Thyroid gland (tissue), 4 donors: ENCODE data around the gene EIF4H. TPM values are rescaled to one million over a fixed set of nuclear protein-coding genes. Genes with fewer than 3 reads are reported as not detected.
"Not testable (repeated sequence)": the region's sequence is repeated elsewhere in the genome, so short reads cannot be mapped to it uniquely, and the experiment has no call there.

Experiments
- DNase-seq, 2 donors: peaks; one replicate each; pipeline ENCODE4 v3.0.0-alpha.2; 2019
- H3K27ac ChIP-seq, 3 donors: fragments of 200-600 bp; sonication (generic); 1 replicate in 2 of 3; 2 replicates in 1 of 3; pipeline ENCODE4 v1.5.1; 2016 to 2019; ENCODE audit warnings: mild to moderate bottlenecking in 1 of 3, moderate library complexity in 1 of 3
- H3K27me3 ChIP-seq: fragments of 200-600 bp; sonication (generic); one replicate; pipeline ENCODE4 v1.5.1; 2019
- H3K36me3 ChIP-seq, 2 donors: fragments of 200-600 bp; sonication (generic); one replicate each; pipeline ENCODE4 v1.5.1; 2016 to 2019
- H3K4me1 ChIP-seq, 2 donors: fragments of 200-600 bp; sonication (generic); one replicate each; pipeline ENCODE4 v1.5.1; 2017 to 2019
- H3K4me3 ChIP-seq, 3 donors: fragments of 200-600 bp; sonication (generic); replicated peaks in 1 of 3; 1 replicate in 2 of 3; 2 replicates in 1 of 3; pipeline ENCODE4 v1.5.1; 2016; ENCODE audit warnings: mild to moderate bottlenecking in 1 of 3
- H3K9me3 ChIP-seq: fragments of 200-600 bp; sonication (generic); one replicate; pipeline ENCODE4 v1.5.1; 2017
- POLR2A ChIP-seq, 2 donors: fragments of 450-650 bp; IDR thresholded peaks; one replicate each; pipeline ENCODE4 v1.6.1; 2017; ENCODE audit warnings: antibody characterized with exemption in 2 of 2, mild to moderate bottlenecking in 2 of 2, moderate library complexity in 1 of 2
- WGBS, 2 donors: methylation state at CpG; one replicate each; pipeline ENCODE4 v1.1.5; 2017; 5-methylcytosine and 5-hydroxymethylcytosine counted together
- intact Hi-C: fragments of 100-400 bp; cut with DNase I; formaldehyde crosslinking; loops from one replicate; pipeline ENCODE4 v1.15.1; 2023
- total RNA-seq, 4 donors: library from RNA; depleted of rRNA; stranded (reverse); fragments of >200 nt; gene quantifications; one replicate each; pipeline ENCODE4 v1.2.3, GENCODE V29; 2016
- TF ChIP-seq, protein P1 (sequence below), 6 experiments: fragments of 200-600 bp in 3 of 6; fragments of 450-650 bp in 3 of 6; sonication (generic) in 3 of 6; IDR thresholded peaks; one replicate each; pipeline ENCODE4 v1.5.1; 2016 to 2019; ENCODE audit warnings: antibody characterized with exemption in 6 of 6, mild to moderate bottlenecking in 2 of 6, inconsistent platforms in 1 of 6, moderate library complexity in 1 of 6

EIF4H gene
- total RNA-seq, 4 donors from 2014 or later, result 267 to 323 (median 298) TPM

DNA sequence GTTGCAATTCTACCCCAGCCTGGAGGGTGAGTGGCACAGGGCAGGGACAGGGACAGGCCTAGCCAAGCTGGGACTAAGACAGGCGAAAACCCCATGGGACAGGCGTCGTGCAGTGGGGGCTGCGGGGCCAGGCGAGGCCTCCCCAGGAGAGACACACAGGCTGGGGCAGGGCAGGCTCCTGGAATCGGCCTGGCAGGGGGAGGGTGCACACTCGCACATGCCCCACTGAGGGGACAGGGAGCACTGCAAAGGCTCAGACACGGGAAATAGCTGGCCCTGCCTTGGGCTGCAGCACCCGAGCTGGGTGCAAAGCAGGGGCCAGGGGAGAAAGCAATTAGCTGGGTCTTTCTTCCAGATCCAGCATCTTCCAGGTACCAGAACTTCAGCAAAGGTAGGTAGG is 46.1 kb downstream of the EIF4H start:
- no peak for DNase-seq
- intact Hi-C loops, result no loop called here
- H3K36me3 ChIP-seq, result no peaks in the 10 kb centered on the region
- H3K4me1 ChIP-seq, result peaks cover 0 to 8% of the 10 kb centered on the region in 2 donors
- 55 to 80% methylated on average over 2 to 8 of the region's 9 CpGs for WGBS, 2 donors
- no peak overlapping the region for H3K4me3 ChIP-seq
- no peaks in the 10 kb centered on the region for H3K9me3 ChIP-seq
- H3K27ac ChIP-seq, result no peak overlapping the region
- TF ChIP-seq, protein P1, sequence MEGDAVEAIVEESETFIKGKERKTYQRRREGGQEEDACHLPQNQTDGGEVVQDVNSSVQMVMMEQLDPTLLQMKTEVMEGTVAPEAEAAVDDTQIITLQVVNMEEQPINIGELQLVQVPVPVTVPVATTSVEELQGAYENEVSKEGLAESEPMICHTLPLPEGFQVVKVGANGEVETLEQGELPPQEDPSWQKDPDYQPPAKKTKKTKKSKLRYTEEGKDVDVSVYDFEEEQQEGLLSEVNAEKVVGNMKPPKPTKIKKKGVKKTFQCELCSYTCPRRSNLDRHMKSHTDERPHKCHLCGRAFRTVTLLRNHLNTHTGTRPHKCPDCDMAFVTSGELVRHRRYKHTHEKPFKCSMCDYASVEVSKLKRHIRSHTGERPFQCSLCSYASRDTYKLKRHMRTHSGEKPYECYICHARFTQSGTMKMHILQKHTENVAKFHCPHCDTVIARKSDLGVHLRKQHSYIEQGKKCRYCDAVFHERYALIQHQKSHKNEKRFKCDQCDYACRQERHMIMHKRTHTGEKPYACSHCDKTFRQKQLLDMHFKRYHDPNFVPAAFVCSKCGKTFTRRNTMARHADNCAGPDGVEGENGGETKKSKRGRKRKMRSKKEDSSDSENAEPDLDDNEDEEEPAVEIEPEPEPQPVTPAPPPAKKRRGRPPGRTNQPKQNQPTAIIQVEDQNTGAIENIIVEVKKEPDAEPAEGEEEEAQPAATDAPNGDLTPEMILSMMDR (IDR thresholded peaks at IDR 0.05), result no peak
- no peak for TF ChIP-seq POLR2A (IDR thresholded peaks at IDR 0.05)
- H3K27me3 ChIP-seq, result no peaks in the 10 kb centered on the region

DNA sequence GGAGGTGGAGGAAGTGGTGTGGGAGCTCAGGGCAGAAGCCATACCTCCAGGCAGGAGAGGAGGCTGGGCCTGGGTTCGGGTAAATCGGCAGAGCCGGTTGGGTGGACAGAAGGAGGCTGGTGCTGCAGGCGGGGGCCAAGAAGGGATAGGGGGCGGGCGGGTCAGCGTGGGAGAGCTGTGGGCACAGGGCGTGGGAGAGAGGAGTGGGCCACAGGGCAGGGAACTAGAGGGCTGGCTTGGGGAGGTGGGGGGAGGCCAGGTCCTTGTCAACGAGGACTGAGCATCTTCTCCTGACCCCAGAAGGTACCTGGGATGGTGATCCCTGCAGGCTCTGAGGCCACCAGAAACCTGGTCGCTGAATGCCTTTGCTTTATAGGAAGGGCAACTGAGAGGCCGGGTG is 47.6 kb downstream of the EIF4H start:
- intact Hi-C loops, result no loop called here
- Histone ChIP-seq H3K4me3 (no peak overlapping the region), H3K36me3 (no peaks in the 10 kb centered on the region), H3K9me3 (no peaks in the 10 kb centered on the region), H3K4me1 (no peaks in the 10 kb centered on the region), H3K27ac (no peak overlapping the region), H3K27me3 (no peaks in the 10 kb centered on the region)
- 81 to 91% methylated on average over 8 to 10 of the region's 11 CpGs for WGBS, 2 donors
- no peak for DNase-seq
- TF ChIP-seq, protein P1 (IDR thresholded peaks at IDR 0.05), result no peak
- TF ChIP-seq POLR2A (IDR thresholded peaks at IDR 0.05), result no peak

DNA sequence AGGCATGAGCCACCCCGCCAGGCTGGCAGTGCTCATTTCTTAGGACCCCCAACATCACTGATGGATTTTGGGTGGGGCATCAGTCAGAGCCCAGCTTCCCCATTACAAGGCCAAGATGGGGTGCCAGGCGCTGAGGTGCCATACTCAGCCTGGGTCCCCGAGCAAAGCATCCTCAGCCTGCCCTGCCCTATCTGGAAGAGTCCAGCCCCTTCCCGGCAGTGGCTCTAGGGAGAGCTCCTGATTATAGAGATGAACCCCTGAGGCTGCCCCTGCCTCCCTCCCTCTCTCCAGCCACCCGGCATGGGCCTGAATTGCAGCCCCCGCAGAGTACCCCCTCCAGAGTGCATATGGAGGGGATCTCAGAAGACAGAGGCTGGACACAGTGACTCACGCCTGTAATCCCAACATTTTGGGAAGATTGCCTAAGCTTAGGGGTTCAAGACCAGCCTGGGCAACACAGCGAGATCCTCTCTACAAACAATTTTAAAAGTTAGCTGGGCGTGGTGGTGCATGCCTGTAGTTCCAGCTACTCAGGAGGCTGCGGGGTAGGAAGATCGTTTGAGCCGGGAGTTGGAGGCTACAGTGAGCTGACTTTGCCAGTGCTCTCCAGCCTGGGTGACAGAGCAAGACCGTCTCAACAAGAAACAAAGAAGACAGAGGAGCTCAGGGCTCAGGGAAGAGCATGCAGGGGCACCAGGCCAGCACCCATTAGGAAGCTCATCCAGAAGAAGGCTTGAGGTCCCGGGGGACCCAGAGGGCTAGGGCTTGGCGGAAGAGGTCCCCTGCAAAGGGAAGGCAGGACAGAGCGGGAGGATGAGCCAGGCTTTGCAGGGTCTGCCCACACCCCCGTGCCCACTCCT is 48.9 kb downstream of the EIF4H start:
- Histone ChIP-seq H3K27me3 (no peaks in the 10 kb centered on the region), H3K9me3 (no peaks in the 10 kb centered on the region), H3K4me3 (no peak overlapping the region), H3K36me3 (no peaks in the 10 kb centered on the region), H3K27ac (no peak overlapping the region), H3K4me1 (no peaks in the 10 kb centered on the region)
- intact Hi-C loops, result no loop called here
- no peak for DNase-seq
- TF ChIP-seq POLR2A (IDR thresholded peaks at IDR 0.05), result no peak
- TF ChIP-seq, protein P1 (IDR thresholded peaks at IDR 0.05), result no peak
- 79 to 81% methylated on average over 9 to 12 of the region's 17 CpGs for WGBS, 2 donors

DNA sequence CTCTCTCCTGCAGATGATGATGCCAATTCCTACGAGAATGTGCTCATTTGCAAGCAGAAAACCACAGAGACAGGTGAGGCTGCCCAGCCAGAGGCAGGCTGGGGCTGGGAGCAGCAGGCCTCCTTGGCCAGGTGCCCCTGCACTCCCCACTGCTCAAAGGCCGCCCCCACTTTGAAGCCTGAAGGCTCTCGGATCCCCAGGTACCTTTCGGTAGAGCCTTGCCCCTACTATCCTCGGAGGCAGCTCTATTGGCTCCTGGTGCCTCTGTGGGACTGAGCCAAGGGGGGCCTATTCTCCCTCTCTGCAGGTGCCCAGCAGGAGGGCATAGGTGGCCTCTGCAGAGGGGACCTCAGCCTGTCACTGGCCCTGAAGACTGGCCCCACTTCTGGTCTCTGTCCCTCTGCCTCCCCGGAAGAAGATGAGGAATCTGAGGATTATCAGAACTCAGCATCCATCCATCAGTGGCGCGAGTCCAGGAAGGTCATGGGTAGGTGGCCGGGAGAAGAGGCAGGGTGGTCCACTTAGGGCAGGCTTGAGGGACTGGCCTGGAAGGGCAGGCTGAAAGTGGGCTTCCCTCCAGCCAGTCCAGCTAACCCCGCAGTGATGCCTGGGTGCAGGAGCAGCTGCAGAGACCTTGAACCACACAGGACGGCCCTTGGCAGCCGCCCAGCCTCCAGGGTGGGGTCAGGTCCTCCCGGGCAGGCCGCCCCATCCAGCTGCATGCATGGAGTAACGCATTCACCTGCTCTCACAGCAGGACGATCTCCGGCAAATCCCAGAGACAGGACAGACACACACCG is 49.8 kb downstream of the EIF4H start:
- 62 to 71% methylated on average over 14 to 17 of the region's 18 CpGs for WGBS, 2 donors
- no peaks in the 10 kb centered on the region for H3K36me3 ChIP-seq
- no peaks in the 10 kb centered on the region for H3K9me3 ChIP-seq
- H3K27me3 ChIP-seq, result no peaks in the 10 kb centered on the region
- TF ChIP-seq, protein P1 (IDR thresholded peaks at IDR 0.05), result no peak
- no peak for TF ChIP-seq POLR2A (IDR thresholded peaks at IDR 0.05)
- H3K4me1 ChIP-seq, result no peaks in the 10 kb centered on the region
- no peak overlapping the region for H3K4me3 ChIP-seq
- intact Hi-C loops, result no loop called here
- H3K27ac ChIP-seq, result no peak overlapping the region
- no peak for DNase-seq

DNA sequence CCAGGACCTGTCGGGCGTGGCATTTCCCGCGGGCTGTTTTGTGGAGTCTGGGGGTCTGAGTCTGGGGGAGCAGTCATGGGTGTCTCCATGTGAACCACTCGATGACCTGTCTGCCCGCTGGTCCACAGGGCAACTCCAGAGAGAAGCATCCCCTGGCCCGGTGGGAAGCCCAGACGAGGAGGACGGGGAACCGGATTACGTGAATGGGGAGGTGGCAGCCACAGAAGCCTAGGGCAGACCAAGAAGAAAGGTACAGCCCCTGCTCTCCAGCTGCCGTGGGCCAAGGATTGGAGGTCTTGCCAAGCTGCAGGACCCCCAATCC is 50.3 kb downstream of the EIF4H start:
- intact Hi-C loops, result no loop called here
- no peak overlapping the region for H3K27ac ChIP-seq
- no peaks in the 10 kb centered on the region for H3K4me1 ChIP-seq
- no peak overlapping the region for H3K4me3 ChIP-seq
- DNase-seq, result no peak
- TF ChIP-seq, protein P1 (IDR thresholded peaks at IDR 0.05), result no peak
- TF ChIP-seq POLR2A (IDR thresholded peaks at IDR 0.05), result no peak
- 95 to 98% methylated on average over 6 to 12 of the region's 12 CpGs for whole genome bisulfite sequencing, 2 donors
- H3K9me3 ChIP-seq, result no peaks in the 10 kb centered on the region
- H3K27me3 ChIP-seq, result no peaks in the 10 kb centered on the region
- H3K36me3 ChIP-seq, result no peaks in the 10 kb centered on the region

DNA sequence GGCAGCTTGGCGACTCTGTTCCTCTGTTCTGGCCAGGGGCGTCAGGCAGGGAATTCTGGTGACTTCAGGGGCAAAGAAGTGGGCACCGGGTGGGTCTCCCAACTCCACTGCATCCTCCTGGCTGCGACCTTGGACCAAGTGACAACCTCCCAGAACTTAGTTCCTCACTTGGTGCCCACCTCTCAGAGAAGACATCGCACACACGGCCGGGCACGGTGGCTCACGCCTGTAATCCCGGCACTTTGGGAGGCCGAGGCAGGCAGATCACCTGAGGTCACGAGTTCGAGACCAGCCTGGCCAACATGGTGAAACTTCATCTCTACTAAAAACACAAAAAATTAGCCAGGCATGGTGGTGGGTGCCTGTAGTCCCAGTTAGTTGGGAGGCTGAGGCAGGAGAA is 50.8 kb downstream of the EIF4H start:
- H3K9me3 ChIP-seq, H3K36me3 ChIP-seq, DNase-seq, intact Hi-C loops, H3K4me3 ChIP-seq, H3K27ac ChIP-seq, H3K4me1 ChIP-seq, H3K27me3 ChIP-seq: not testable (repeated sequence)
- 97 to 100% methylated on average over 6 to 13 of the region's 13 CpGs for WGBS, 2 donors
